Trophoblast cell (in vitro differentiated cells and primary cell): ENCODE data around the gene RBL1.

Source experiments
- DNase-seq, 2 donors: peaks; one replicate each; pipeline ENCODE4 v3.0.0-alpha.2; 2016
- H2AFZ ChIP-seq: 2 replicates; pipeline ENCODE4 v1.6.1; 2013; ENCODE audit warnings: low read length, moderate library complexity, mild to moderate bottlenecking; ENCODE audit not compliant: insufficient read depth, poor library complexity
- H2AK5ac ChIP-seq: 2 replicates; pipeline ENCODE4 v1.6.1; 2013; ENCODE audit warnings: mild to moderate bottlenecking, low read length
- H2BK120ac ChIP-seq: 2 replicates; pipeline ENCODE4 v1.6.1; 2013; ENCODE audit warnings: low read length, mild to moderate bottlenecking, moderate library complexity; ENCODE audit not compliant: insufficient read depth, poor library complexity
- H2BK12ac ChIP-seq: 2 replicates; pipeline ENCODE4 v1.6.1; 2013; ENCODE audit warnings: mild to moderate bottlenecking, low read length, moderate library complexity
- H2BK5ac ChIP-seq: 2 replicates; pipeline ENCODE4 v1.6.1; 2013; ENCODE audit warnings: low read length, low read depth, moderate library complexity, mild to moderate bottlenecking; ENCODE audit not compliant: poor library complexity
- H3K14ac ChIP-seq: 2 replicates; pipeline ENCODE4 v1.6.1; 2013; ENCODE audit warnings: mild to moderate bottlenecking, low read length
- H3K18ac ChIP-seq: 2 replicates; pipeline ENCODE4 v1.6.1; 2013; ENCODE audit warnings: mild to moderate bottlenecking, low read length
- H3K23ac ChIP-seq: 2 replicates; pipeline ENCODE4 v1.6.1; 2013; ENCODE audit warnings: low read length
- H3K27ac ChIP-seq: 2 replicates; pipeline ENCODE4 v1.5.1; 2013; ENCODE audit warnings: low read depth, mild to moderate bottlenecking, inconsistent platforms, low read length, moderate library complexity
- H3K27me3 ChIP-seq: 2 replicates; pipeline ENCODE4 v1.6.1; 2013; ENCODE audit warnings: inconsistent platforms, mild to moderate bottlenecking, low read length, moderate library complexity; ENCODE audit not compliant: insufficient read depth
- H3K36me3 ChIP-seq, 2 experiments: 1 replicate in 1 of 2; 2 replicates in 1 of 2; pipeline ENCODE4 v1.6.1; 2013; ENCODE audit warnings: low read length in 2 of 2, mild to moderate bottlenecking in 2 of 2, moderate library complexity in 1 of 2; ENCODE audit not compliant: insufficient read depth in 2 of 2, control insufficient read depth in 1 of 2
- H3K4ac ChIP-seq: 2 replicates; pipeline ENCODE4 v1.6.1; 2013; ENCODE audit warnings: low read depth, mild to moderate bottlenecking, low read length, moderate library complexity
- H3K4me1 ChIP-seq, 2 experiments: 1 replicate in 1 of 2; 2 replicates in 1 of 2; pipeline ENCODE4 v1.6.1; 2013; ENCODE audit warnings: low read length in 2 of 2, mild to moderate bottlenecking in 2 of 2, moderate library complexity in 1 of 2; ENCODE audit not compliant: insufficient read depth in 2 of 2, control insufficient read depth in 1 of 2
- H3K4me2 ChIP-seq: 2 replicates; pipeline ENCODE4 v1.6.1; 2013; ENCODE audit warnings: inconsistent platforms, mild to moderate bottlenecking, low read length, moderate library complexity
- H3K4me3 ChIP-seq: 2 replicates; pipeline ENCODE4 v1.5.1; 2013; ENCODE audit warnings: mild to moderate bottlenecking, low read depth, low read length, inconsistent platforms
- H3K79me1 ChIP-seq: one replicate; pipeline ENCODE4 v1.6.1; 2013; ENCODE audit warnings: low read length
- H3K79me2 ChIP-seq: 2 replicates; pipeline ENCODE4 v1.6.1; 2013; ENCODE audit warnings: low read length, mild to moderate bottlenecking; ENCODE audit not compliant: control insufficient read depth, insufficient read depth, poor library complexity
- H3K9ac ChIP-seq: 2 replicates; pipeline ENCODE4 v1.6.1; 2013; ENCODE audit warnings: mild to moderate bottlenecking, low read length
- H3K9me3 ChIP-seq: 2 replicates; pipeline ENCODE4 v1.6.1; 2013; ENCODE audit warnings: low read depth, mild to moderate bottlenecking, control low read depth, inconsistent platforms, low read length; ENCODE audit not compliant: insufficient read depth
- H4K12ac ChIP-seq: 2 replicates; pipeline ENCODE4 v1.6.1; 2013; ENCODE audit warnings: low read depth, mild to moderate bottlenecking, low read length, moderate library complexity
- H4K8ac ChIP-seq: 2 replicates; pipeline ENCODE4 v1.6.1; 2013; ENCODE audit warnings: low read depth, mild to moderate bottlenecking, low read length, moderate library complexity
- H4K91ac ChIP-seq: one replicate; pipeline ENCODE4 v1.6.1; 2013; ENCODE audit warnings: low read depth, mild to moderate bottlenecking, low read length, moderate library complexity
- WGBS: extraction: QIAGEN DNeasy Blood & Tissue Kit; methylation state at CpG from one replicate; pipeline ENCODE4 v1.1.7; 2013; ENCODE audit warnings: missing lambda C conversion rate; ENCODE audit not compliant: insufficient read length, insufficient coverage; ENCODE audit errors: extremely low coverage; 5-methylcytosine and 5-hydroxymethylcytosine counted together

The RBL1 gene

GRCh38 chr20:36988494-36988966 lies 107.3 kb downstream of the RBL1 start:
- no peak overlapping the region for H2BK120ac ChIP-seq
- H2BK5ac ChIP-seq = no peak overlapping the region
- H2BK12ac ChIP-seq = no peak overlapping the region
- H3K79me1 ChIP-seq = no peaks in the 10 kb centered on the region
- no peak overlapping the region for H3K4me2 ChIP-seq
- H3K79me2 ChIP-seq = no peaks in the 10 kb centered on the region
- no peak overlapping the region for H3K4ac ChIP-seq
- no peak overlapping the region for H3K18ac ChIP-seq
- no peak overlapping the region for H3K23ac ChIP-seq
- WGBS = no CpG with 5 or more reads among the region's 3 CpGs
- no peaks in the 10 kb centered on the region for H3K4me1 ChIP-seq
- no peak overlapping the region for H3K27ac ChIP-seq
- no peak overlapping the region for H3K9ac ChIP-seq
- H3K4me3 ChIP-seq = no peak overlapping the region
- no peaks in the 10 kb centered on the region for H3K36me3 ChIP-seq
- H2AFZ ChIP-seq = no peak overlapping the region
- H3K27me3 ChIP-seq = no peaks in the 10 kb centered on the region
- H2AK5ac ChIP-seq = no peak overlapping the region
- H4K8ac ChIP-seq = no peak overlapping the region
- no peak overlapping the region for H4K91ac ChIP-seq
- H3K9me3 ChIP-seq = no peaks in the 10 kb centered on the region
- no peak overlapping the region for H4K12ac ChIP-seq
- H3K14ac ChIP-seq = no peak overlapping the region
- no peak for DNase-seq

- no peak overlapping the region for H3K23ac ChIP-seq
Measured at GRCh38 chr20:36984257-36984638, 111.5 kb downstream of the RBL1 start.

GRCh38 chr20:36975099-36975818 lies 120.5 kb downstream of the RBL1 start:
- whole genome bisulfite sequencing = no CpG with 5 or more reads among the region's 3 CpGs
- Histone ChIP-seq H2BK120ac (no peak overlapping the region), H3K4me3 (no peak overlapping the region), H4K91ac (no peak overlapping the region), H2AFZ (no peak overlapping the region), H3K9ac (no peak overlapping the region), H4K8ac (no peak overlapping the region), H3K4me1 (no peaks in the 10 kb centered on the region), H3K14ac (no peak overlapping the region), H3K27ac (no peak overlapping the region), H2AK5ac (no peak overlapping the region), H3K4me2 (no peak overlapping the region), H3K18ac (no peak overlapping the region), H3K23ac (no peak overlapping the region), H3K79me1 (no peaks in the 10 kb centered on the region), H3K4ac (no peak overlapping the region), H4K12ac (no peak overlapping the region), H3K9me3 (peaks cover 1% of the 10 kb centered on the region), H3K79me2 (no peaks in the 10 kb centered on the region), H2BK12ac (no peak overlapping the region), H3K27me3 (no peaks in the 10 kb centered on the region), H2BK5ac (no peak overlapping the region), H3K36me3 (no peaks in the 10 kb centered on the region)
- no peak for DNase-seq

More at GRCh38 chr20:36984257-36984638, 111.5 kb downstream of the RBL1 start:
- Histone ChIP-seq H2AK5ac (no peak overlapping the region), H3K9me3 (no peaks in the 10 kb centered on the region), H3K14ac (no peak overlapping the region), H3K27ac (no peak overlapping the region), H2BK12ac (no peak overlapping the region), H3K4me1 (no peaks in the 10 kb centered on the region), H3K79me1 (no peaks in the 10 kb centered on the region), H2BK5ac (no peak overlapping the region), H3K4ac (no peak overlapping the region), H3K27me3 (no peaks in the 10 kb centered on the region), H3K18ac (no peak overlapping the region), H3K4me2 (no peak overlapping the region), H4K8ac (no peak overlapping the region), H3K36me3 (no peaks in the 10 kb centered on the region), H2AFZ (no peak overlapping the region), H2BK120ac (no peak overlapping the region), H3K9ac (no peak overlapping the region), H3K4me3 (no peak overlapping the region), H4K12ac (no peak overlapping the region), H3K79me2 (no peaks in the 10 kb centered on the region), H4K91ac (no peak overlapping the region)
- no peak for DNase-seq
- no CpG with 5 or more reads among the region's 6 CpGs for WGBS

GRCh38 chr20:36974660-36975059 lies 121.1 kb downstream of the RBL1 start:
- H3K4me2 ChIP-seq = no peak overlapping the region
- H2BK120ac ChIP-seq = no peak overlapping the region
- H4K91ac ChIP-seq = no peak overlapping the region
- H2BK5ac ChIP-seq = no peak overlapping the region
- H3K4me1 ChIP-seq = no peaks in the 10 kb centered on the region
- no peak overlapping the region for H3K27ac ChIP-seq
- H4K8ac ChIP-seq = no peak overlapping the region
- no peak overlapping the region for H3K9ac ChIP-seq
- H2AFZ ChIP-seq = no peak overlapping the region
- H3K23ac ChIP-seq = no peak overlapping the region
- no peak overlapping the region for H3K14ac ChIP-seq
- H3K9me3 ChIP-seq = peaks cover 1% of the 10 kb centered on the region
- H3K27me3 ChIP-seq = no peaks in the 10 kb centered on the region
- no peaks in the 10 kb centered on the region for H3K79me1 ChIP-seq
- no peaks in the 10 kb centered on the region for H3K36me3 ChIP-seq
- no peak overlapping the region for H3K4ac ChIP-seq
- no peak overlapping the region for H4K12ac ChIP-seq
- no peak overlapping the region for H2AK5ac ChIP-seq
- H3K18ac ChIP-seq = no peak overlapping the region
- H2BK12ac ChIP-seq = no peak overlapping the region
- no CpG with 5 or more reads among the region's 3 CpGs for WGBS
- no peaks in the 10 kb centered on the region for H3K79me2 ChIP-seq
- DNase-seq = no peak
- no peak overlapping the region for H3K4me3 ChIP-seq
